NB4 (cell line): Measurements from ENCODE around the gene PWWP2A.

ENCODE experiments used
- MAX ChIP-seq: IDR thresholded peaks from 2 replicates; pipeline ENCODE4 v1.6.1; 2011; ENCODE audit warnings: low read depth, low read length
- MYC ChIP-seq: IDR thresholded peaks from 2 replicates; pipeline ENCODE4 v1.6.1; 2011; ENCODE audit warnings: low read depth, low read length
- POLR2A ChIP-seq: IDR thresholded peaks from 2 replicates; pipeline ENCODE4 v1.6.1; 2011; ENCODE audit warnings: mild to moderate bottlenecking; ENCODE audit not compliant: insufficient read length; ENCODE audit errors: extremely low read depth
- TF ChIP-seq, protein P1 (sequence below): IDR thresholded peaks from one replicate; pipeline ENCODE4 v1.5.1; 2012; ENCODE audit warnings: low read depth, low read length

DNA sequence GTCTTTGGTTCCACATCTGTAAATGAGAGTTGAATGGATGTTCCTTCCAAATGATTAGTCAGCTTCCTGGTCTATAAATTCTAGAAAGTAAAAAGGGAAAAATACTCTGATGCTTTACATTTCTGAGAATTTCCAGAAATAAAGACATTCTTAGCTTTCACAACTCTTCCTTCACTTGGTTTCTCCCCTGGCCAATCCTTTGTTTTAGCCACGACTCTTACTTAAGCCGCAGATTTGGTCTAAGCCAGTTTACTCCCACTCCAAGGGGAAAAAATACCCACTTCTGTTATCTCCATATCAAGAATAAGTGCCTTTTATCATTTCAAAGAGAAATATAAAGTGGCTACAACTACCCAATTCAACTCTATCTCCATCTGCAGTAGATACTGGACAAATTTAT lies 29.7 kb downstream of the PWWP2A start:
- TF ChIP-seq POLR2A: no peak
- TF ChIP-seq, protein P1, sequence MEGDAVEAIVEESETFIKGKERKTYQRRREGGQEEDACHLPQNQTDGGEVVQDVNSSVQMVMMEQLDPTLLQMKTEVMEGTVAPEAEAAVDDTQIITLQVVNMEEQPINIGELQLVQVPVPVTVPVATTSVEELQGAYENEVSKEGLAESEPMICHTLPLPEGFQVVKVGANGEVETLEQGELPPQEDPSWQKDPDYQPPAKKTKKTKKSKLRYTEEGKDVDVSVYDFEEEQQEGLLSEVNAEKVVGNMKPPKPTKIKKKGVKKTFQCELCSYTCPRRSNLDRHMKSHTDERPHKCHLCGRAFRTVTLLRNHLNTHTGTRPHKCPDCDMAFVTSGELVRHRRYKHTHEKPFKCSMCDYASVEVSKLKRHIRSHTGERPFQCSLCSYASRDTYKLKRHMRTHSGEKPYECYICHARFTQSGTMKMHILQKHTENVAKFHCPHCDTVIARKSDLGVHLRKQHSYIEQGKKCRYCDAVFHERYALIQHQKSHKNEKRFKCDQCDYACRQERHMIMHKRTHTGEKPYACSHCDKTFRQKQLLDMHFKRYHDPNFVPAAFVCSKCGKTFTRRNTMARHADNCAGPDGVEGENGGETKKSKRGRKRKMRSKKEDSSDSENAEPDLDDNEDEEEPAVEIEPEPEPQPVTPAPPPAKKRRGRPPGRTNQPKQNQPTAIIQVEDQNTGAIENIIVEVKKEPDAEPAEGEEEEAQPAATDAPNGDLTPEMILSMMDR: no peak
- no peak for TF ChIP-seq MAX
- no peak for TF ChIP-seq MYC
